Suprapubic skin (tissue), 4 donors: ENCODE measurements around the gene SDHB.

Experiments
- CTCF ChIP-seq, 2 donors: fragments of 200-600 bp in 1 of 2; fragments of 450-650 bp in 1 of 2; sonication (generic) in 1 of 2; IDR thresholded peaks; one replicate each; pipeline ENCODE4 v1.5.1; 2016 to 2019; ENCODE audit warnings: antibody characterized with exemption in 2 of 2, mild to moderate bottlenecking in 1 of 2, moderate library complexity in 1 of 2
- EP300 ChIP-seq: sonication (generic); formaldehyde crosslinking; IDR thresholded peaks from one replicate; pipeline ENCODE4 v1.6.1; 2017; ENCODE audit warnings: antibody characterized with exemption
- POLR2A ChIP-seq, 2 donors: fragments of 450-650 bp; IDR thresholded peaks; one replicate each; pipeline ENCODE4 v1.6.1; 2017; ENCODE audit warnings: antibody characterized with exemption in 2 of 2, mild to moderate bottlenecking in 2 of 2, moderate library complexity in 2 of 2
- POLR2AphosphoS5 ChIP-seq, 3 donors: sonication (generic); formaldehyde crosslinking; IDR thresholded peaks; one replicate each; pipeline ENCODE4 v1.6.1; 2017; ENCODE audit warnings: antibody characterized with exemption in 3 of 3

- TF ChIP-seq POLR2A (IDR thresholded peaks at IDR 0.05) (no peak), POLR2AphosphoS5 (IDR thresholded peaks at IDR 0.05) (no peak), CTCF (IDR thresholded peaks at IDR 0.05) (no peak), EP300 (no peak)
These were observed 83.5 kb downstream of the SDHB start for GRCh38 chr1:16970132-16970910.
